MM.1S (cell line): Measurements from ENCODE around the gene MALRD1.

Experiments used
- DNase-seq: peaks from one replicate; pipeline ENCODE4 v3.0.0-alpha.2; 2015
- H2AFZ ChIP-seq: fragments of 300-600 bp; sonication (generic); 2 replicates; pipeline ENCODE4 v1.6.0; 2016; ENCODE audit warnings: antibody characterized with exemption, low read length
- H3F3A ChIP-seq: fragments of 300-600 bp; sonication (generic); 2 replicates; pipeline ENCODE4 v1.6.1; 2016; ENCODE audit warnings: mild to moderate bottlenecking, antibody characterized with exemption, low read length, moderate library complexity, mixed read lengths; ENCODE audit not compliant: insufficient read depth
- H3K27ac ChIP-seq: fragments of 300-600 bp; sonication (generic); 2 replicates; pipeline ENCODE4 v1.5.1; 2016; ENCODE audit warnings: mild to moderate bottlenecking, low read length
- H3K27me3 ChIP-seq: fragments of 300-600 bp; sonication (generic); replicated peaks from 2 replicates; pipeline ENCODE4 v1.6.0; 2016; ENCODE audit warnings: low read length; ENCODE audit not compliant: insufficient read depth
- H3K36me3 ChIP-seq: fragments of 300-600 bp; sonication (generic); replicated peaks from 2 replicates; pipeline ENCODE4 v1.6.1; 2016; ENCODE audit warnings: mild to moderate bottlenecking, low read length, mixed read lengths; ENCODE audit not compliant: insufficient read depth
- H3K4me1 ChIP-seq: fragments of 300-600 bp; sonication (generic); 2 replicates; pipeline ENCODE4 v1.6.1; 2016; ENCODE audit warnings: low read length, mixed read lengths
- H3K4me2 ChIP-seq: fragments of 300-600 bp; sonication (generic); 2 replicates; pipeline ENCODE4 v1.6.0; 2016; ENCODE audit warnings: low read depth, low read length
- H3K4me3 ChIP-seq: fragments of 300-600 bp; sonication (generic); 2 replicates; pipeline ENCODE4 v1.5.1; 2016; ENCODE audit warnings: low read length, mixed read lengths
- H3K79me2 ChIP-seq: fragments of 300-600 bp; sonication (generic); 2 replicates; pipeline ENCODE4 v1.6.1; 2016; ENCODE audit warnings: mixed run types, low read length, mixed read lengths
- H3K9ac ChIP-seq: fragments of 300-600 bp; sonication (generic); 2 replicates; pipeline ENCODE4 v1.6.1; 2016; ENCODE audit warnings: low read length, mixed read lengths
- H3K9me2 ChIP-seq: fragments of 300-600 bp; sonication (generic); replicated peaks from 2 replicates; pipeline ENCODE4 v1.6.1; 2016; ENCODE audit warnings: mild to moderate bottlenecking, low read length, mixed read lengths; ENCODE audit not compliant: insufficient read depth
- H3K9me3 ChIP-seq: fragments of 300-600 bp; sonication (generic); replicated peaks from 2 replicates; pipeline ENCODE4 v1.6.1; 2016; ENCODE audit warnings: mild to moderate bottlenecking, low read length, mixed read lengths; ENCODE audit not compliant: insufficient read depth
- H4K20me1 ChIP-seq: fragments of 300-600 bp; sonication (generic); 2 replicates; pipeline ENCODE4 v1.6.1; 2016; ENCODE audit warnings: mild to moderate bottlenecking, low read length, moderate library complexity, mixed read lengths; ENCODE audit not compliant: insufficient read depth
- EZH2 ChIP-seq: fragments of 300-600 bp; sonication (generic); optimal IDR thresholded peaks from 2 replicates; pipeline ENCODE3; 2017; ENCODE audit warnings: low read depth, mild to moderate bottlenecking, antibody characterized with exemption, low read length, mixed read lengths
- EZH2phosphoT487 ChIP-seq: fragments of 300-600 bp; sonication (generic); IDR thresholded peaks from 2 replicates; pipeline ENCODE4 v1.6.1; 2018; ENCODE audit warnings: antibody characterized with exemption, low read length
- TF ChIP-seq, protein P1 (sequence below): fragments of 300-600 bp; sonication (generic); IDR thresholded peaks from 2 replicates; pipeline ENCODE4 v1.5.1; 2016; ENCODE audit warnings: antibody characterized with exemption, low read length, mixed read lengths

MALRD1 gene

DNA sequence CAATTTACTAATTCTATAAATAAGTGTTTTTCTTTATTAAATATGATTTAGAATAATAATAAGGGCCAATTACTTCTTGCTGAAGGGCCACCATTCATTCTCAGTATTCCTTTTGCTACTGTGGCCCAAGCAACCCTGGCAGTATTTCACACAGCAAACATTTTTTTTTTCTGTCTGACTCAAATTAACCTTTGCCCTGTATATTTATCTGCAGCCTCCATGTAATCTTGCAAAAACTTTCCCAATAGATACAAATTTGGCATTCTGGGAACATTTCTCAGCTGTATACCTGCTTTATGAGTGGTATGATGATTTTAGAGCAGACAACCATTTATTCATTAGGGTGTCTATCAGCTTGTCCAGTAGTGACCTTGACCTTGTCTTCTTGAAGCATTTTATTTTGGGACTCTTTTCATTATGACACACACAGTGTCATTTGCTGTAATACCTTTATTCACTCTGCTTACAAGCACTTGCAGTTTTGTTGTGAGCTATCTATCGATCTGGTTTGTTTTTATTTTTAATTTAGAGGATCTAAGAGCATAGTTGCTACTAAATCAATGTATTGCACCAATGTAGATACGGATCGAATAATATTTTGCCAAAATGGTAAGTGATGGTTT lies 607.9 kb downstream of the MALRD1 start:
- no peaks in the 10 kb centered on the region for H3K9me2 ChIP-seq
- DNase-seq, result no peak
- H3K4me1 ChIP-seq, result no peaks in the 10 kb centered on the region
- no peak overlapping the region for H2AFZ ChIP-seq
- H3K9ac ChIP-seq, result no peak overlapping the region
- H3K4me2 ChIP-seq, result no peak overlapping the region
- H3K27ac ChIP-seq, result no peak overlapping the region
- no peaks in the 10 kb centered on the region for H3K9me3 ChIP-seq
- H3K79me2 ChIP-seq, result no peaks in the 10 kb centered on the region
- H4K20me1 ChIP-seq, result no peaks in the 10 kb centered on the region
- no peaks in the 10 kb centered on the region for H3F3A ChIP-seq
- no peak overlapping the region for H3K4me3 ChIP-seq
- H3K27me3 ChIP-seq, result no peaks in the 10 kb centered on the region
- TF ChIP-seq EZH2phosphoT487, result no peak
- TF ChIP-seq, protein P1, sequence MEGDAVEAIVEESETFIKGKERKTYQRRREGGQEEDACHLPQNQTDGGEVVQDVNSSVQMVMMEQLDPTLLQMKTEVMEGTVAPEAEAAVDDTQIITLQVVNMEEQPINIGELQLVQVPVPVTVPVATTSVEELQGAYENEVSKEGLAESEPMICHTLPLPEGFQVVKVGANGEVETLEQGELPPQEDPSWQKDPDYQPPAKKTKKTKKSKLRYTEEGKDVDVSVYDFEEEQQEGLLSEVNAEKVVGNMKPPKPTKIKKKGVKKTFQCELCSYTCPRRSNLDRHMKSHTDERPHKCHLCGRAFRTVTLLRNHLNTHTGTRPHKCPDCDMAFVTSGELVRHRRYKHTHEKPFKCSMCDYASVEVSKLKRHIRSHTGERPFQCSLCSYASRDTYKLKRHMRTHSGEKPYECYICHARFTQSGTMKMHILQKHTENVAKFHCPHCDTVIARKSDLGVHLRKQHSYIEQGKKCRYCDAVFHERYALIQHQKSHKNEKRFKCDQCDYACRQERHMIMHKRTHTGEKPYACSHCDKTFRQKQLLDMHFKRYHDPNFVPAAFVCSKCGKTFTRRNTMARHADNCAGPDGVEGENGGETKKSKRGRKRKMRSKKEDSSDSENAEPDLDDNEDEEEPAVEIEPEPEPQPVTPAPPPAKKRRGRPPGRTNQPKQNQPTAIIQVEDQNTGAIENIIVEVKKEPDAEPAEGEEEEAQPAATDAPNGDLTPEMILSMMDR, result no peak
- no peak for TF ChIP-seq EZH2
- H3K36me3 ChIP-seq, result no peaks in the 10 kb centered on the region

DNA sequence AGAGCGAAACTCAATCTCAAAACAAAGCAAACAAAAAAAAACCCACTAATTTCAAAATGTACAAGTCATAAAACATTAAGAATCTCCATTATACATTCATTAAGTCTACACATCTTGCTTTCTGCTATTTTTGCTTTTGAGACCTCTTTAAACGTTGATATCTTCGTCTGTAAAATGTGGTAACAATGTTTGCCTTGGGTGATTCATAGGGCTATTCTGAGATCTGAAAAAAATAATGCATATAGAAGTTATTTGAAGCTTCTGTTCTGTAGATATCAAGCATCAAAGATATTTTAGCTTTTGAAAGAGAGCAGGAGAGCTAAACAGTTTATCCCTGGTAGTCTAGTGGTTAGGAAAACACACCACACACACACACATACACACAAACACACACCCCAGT lies 609.5 kb downstream of the MALRD1 start:
- Histone ChIP-seq H3K9me2 (no peaks in the 10 kb centered on the region), H3K9ac (no peak overlapping the region), H3K4me3 (no peak overlapping the region), H3K27me3 (no peaks in the 10 kb centered on the region), H3K27ac (no peak overlapping the region), H3K9me3 (no peaks in the 10 kb centered on the region), H4K20me1 (no peaks in the 10 kb centered on the region), H3K4me2 (no peak overlapping the region), H3F3A (no peaks in the 10 kb centered on the region), H3K79me2 (no peaks in the 10 kb centered on the region), H3K4me1 (no peaks in the 10 kb centered on the region), H2AFZ (no peak overlapping the region), H3K36me3 (no peaks in the 10 kb centered on the region)
- no peak for TF ChIP-seq EZH2
- TF ChIP-seq, protein P1, result no peak
- no peak for TF ChIP-seq EZH2phosphoT487
- no peak for DNase-seq

DNA sequence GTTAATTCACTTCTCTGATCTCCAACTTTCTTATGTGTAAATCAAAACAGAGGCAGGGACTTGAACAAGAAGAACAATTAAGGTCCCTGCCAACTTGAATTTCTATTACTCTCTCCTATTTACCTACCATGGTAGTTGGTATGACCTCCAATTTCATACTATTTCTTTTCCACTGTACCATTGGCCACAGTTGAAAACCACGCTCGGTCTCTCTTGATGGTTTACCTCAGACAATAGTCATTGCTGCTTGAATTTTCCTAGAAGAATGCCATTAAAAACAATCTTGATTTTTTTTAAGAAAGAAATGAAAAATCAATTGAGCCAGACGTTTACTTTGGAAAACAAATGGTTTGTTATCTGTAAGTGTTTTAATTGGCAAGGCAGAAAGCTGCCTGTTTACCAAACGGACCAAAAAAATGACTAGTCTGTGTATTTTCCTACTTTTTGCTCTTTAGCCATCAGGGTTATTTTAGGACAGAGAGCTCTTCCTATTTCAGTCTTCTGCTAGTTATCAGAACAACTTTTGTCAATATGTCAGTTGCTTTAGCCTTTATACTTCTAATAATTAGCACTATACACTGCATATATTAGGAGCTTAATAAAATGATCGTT lies 610.1 kb downstream of the MALRD1 start:
- no peak for DNase-seq
- Histone ChIP-seq H3F3A (no peaks in the 10 kb centered on the region), H3K27me3 (no peaks in the 10 kb centered on the region), H3K4me3 (no peak overlapping the region), H3K4me1 (no peaks in the 10 kb centered on the region), H3K9me2 (no peaks in the 10 kb centered on the region), H4K20me1 (no peaks in the 10 kb centered on the region), H3K4me2 (no peak overlapping the region), H3K36me3 (no peaks in the 10 kb centered on the region), H3K27ac (no peak overlapping the region), H3K79me2 (no peaks in the 10 kb centered on the region), H3K9ac (no peak overlapping the region), H2AFZ (no peak overlapping the region), H3K9me3 (no peaks in the 10 kb centered on the region)
- TF ChIP-seq, protein P1, result no peak
- no peak for TF ChIP-seq EZH2phosphoT487
- TF ChIP-seq EZH2, result no peak
